GM18907 (cell line): ENCODE results near the gene SLC16A7.
A peak's percentile ranks its signal among the peaks of the same experiment; 100 is the strongest.

Experiments used
- ATAC-seq: cut with Tn5 transposase; IDR thresholded peaks from one replicate; pipeline ENCODE4 v1.9.1; 2021; ENCODE audit warnings: mild to moderate bottlenecking, moderate library complexity; ENCODE audit not compliant: unreplicated experiment

SLC16A7 gene

DNA sequence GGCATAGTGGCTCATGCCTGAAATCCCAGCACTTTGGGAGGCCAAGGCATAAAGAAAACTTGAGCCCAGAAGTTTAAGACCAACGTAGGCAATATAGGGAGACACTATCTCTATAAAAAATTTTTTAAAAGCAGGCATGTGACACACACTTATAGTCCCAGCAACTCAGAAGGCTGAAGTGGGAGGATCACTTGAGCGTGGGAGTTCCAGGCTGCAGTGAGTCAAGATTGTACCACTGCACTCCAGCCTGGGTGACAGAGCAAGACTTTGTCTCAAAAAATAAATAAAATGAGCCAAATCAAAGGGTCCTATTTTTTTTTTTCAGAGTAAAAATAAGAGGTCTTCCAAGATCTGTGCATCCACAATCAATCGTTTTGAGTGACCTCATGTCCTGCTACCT is 237.6 kb downstream of the SLC16A7 start:
- ATAC-seq, result no peak

DNA sequence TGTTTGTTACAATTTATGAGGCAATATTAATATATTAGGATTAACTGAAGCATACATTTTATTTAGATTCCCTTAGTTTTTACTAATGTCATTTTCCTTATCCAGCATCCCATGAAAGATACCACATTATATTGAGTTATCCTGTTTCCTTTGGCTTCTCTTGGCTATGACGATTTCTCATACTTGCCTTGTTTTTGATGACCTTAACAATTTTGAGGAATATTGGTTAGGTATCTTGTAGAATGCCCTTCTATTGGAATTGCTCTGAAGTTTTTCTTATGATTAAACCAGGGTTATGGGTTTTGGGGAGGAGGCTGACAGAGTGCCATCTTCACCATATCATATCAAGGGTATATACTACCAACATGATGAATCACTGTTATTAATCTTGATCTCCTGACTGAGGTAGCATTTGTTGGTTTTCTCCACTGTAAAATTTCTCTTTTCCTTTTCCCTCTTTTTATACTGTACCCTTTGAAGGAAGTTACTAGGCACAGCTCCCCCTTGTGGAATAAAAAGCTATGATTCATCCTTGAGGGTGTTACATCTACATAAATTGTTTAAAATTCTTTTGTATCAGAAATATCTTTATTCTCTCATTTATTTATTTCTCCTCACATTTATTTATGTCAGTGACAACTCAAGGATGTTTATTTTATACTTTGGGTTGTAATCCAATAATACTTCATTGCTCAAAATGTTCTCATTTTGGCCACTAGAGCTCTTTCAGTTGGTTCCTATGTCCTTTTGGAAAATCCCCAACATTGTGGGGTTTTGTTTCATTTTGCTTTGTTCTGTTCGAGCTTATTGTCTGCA is 239.0 kb downstream of the SLC16A7 start:
- peak; percentile 64 for ATAC-seq
